Osteoblast (primary cell): ENCODE results near the gene OSBP. TPM values are rescaled to one million over a fixed set of nuclear protein-coding genes. Genes with fewer than 3 reads are reported as not detected.

ENCODE experiments used
- DNase-seq: peaks from one replicate; pipeline ENCODE4 v3.0.0; 2011; ENCODE audit warnings: low spot score, mixed read lengths; ENCODE audit not compliant: insufficient read length; ENCODE audit errors: missing footprints
- H2AFZ ChIP-seq: 2 replicates; pipeline ENCODE4 v1.6.0; 2011; ENCODE audit warnings: mild to moderate bottlenecking, low read length
- H3K27ac ChIP-seq: 2 replicates; pipeline ENCODE4 v1.5.1; 2011; ENCODE audit warnings: mild to moderate bottlenecking, low read depth, low read length, moderate library complexity
- H3K27me3 ChIP-seq: 2 replicates; pipeline ENCODE4 v1.6.0; 2012; ENCODE audit warnings: mild to moderate bottlenecking, control low read depth, inconsistent platforms, low read length, moderate library complexity; ENCODE audit not compliant: insufficient read depth
- H3K36me3 ChIP-seq: 2 replicates; pipeline ENCODE4 v1.5.1; 2011; ENCODE audit warnings: mild to moderate bottlenecking, low read length, control low read depth, moderate library complexity; ENCODE audit not compliant: insufficient read depth
- H3K4me1 ChIP-seq: 2 replicates; pipeline ENCODE4 v1.5.1; 2011; ENCODE audit warnings: mild to moderate bottlenecking, low read length, control low read depth, moderate library complexity; ENCODE audit not compliant: insufficient read depth
- H3K4me2 ChIP-seq: 2 replicates; pipeline ENCODE4 v1.6.0; 2011; ENCODE audit warnings: mild to moderate bottlenecking, low read length; ENCODE audit not compliant: insufficient read depth
- H3K4me3 ChIP-seq: fragments of 200-600 bp; sonication (generic); 3 replicates; pipeline ENCODE4 v1.5.1; 2012; ENCODE audit warnings: mild to moderate bottlenecking, low read length, inconsistent platforms; ENCODE audit not compliant: insufficient read depth
- H3K79me2 ChIP-seq: 2 replicates; pipeline ENCODE4 v1.6.0; 2012; ENCODE audit warnings: mild to moderate bottlenecking, low read length, control low read depth, inconsistent platforms; ENCODE audit not compliant: insufficient read depth
- H3K9me3 ChIP-seq: 2 replicates; pipeline ENCODE4 v1.5.1; 2011; ENCODE audit warnings: low read depth, low read length, control low read depth
- H4K20me1 ChIP-seq: 2 replicates; pipeline ENCODE4 v1.6.0; 2012; ENCODE audit warnings: mild to moderate bottlenecking, low read length, control low read depth; ENCODE audit not compliant: insufficient read depth
- total RNA-seq: library from RNA; depleted of rRNA; stranded (reverse); fragments of >200 nt; gene quantifications from 2 replicates; pipeline ENCODE4 v1.2.3, GENCODE V29; 2012
- TF ChIP-seq, protein P1 (sequence below): IDR thresholded peaks from 2 replicates; pipeline ENCODE4 v1.5.1; 2011; ENCODE audit warnings: mild to moderate bottlenecking, low read depth, low read length, moderate library complexity; ENCODE audit errors: extremely low read depth

The OSBP gene
- total RNA-seq, 1 donor, result 35.1 TPM

DNA sequence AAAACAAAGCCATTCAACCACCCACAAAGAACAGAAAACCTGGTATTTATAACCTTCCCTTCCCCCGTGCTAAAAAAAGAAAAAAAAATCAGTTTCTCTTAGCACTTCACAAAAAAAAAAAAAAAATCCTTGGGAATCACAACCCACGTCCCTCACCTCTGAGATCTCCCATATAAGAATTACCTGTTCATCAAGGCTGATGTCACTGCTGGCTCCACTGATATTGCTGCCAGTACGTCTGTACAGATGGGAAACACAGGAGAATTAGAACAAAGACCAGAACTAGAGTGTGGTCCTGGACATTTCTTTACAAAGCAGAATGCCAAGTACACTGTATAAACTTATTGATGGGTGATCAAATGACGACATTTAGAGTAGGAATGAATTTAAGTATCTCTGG, 14.9 kb downstream of the OSBP start:
- DNase-seq, result no peak
- no peaks in the 10 kb centered on the region for H3K27me3 ChIP-seq
- no peak overlapping the region for H3K4me2 ChIP-seq
- TF ChIP-seq, protein P1, sequence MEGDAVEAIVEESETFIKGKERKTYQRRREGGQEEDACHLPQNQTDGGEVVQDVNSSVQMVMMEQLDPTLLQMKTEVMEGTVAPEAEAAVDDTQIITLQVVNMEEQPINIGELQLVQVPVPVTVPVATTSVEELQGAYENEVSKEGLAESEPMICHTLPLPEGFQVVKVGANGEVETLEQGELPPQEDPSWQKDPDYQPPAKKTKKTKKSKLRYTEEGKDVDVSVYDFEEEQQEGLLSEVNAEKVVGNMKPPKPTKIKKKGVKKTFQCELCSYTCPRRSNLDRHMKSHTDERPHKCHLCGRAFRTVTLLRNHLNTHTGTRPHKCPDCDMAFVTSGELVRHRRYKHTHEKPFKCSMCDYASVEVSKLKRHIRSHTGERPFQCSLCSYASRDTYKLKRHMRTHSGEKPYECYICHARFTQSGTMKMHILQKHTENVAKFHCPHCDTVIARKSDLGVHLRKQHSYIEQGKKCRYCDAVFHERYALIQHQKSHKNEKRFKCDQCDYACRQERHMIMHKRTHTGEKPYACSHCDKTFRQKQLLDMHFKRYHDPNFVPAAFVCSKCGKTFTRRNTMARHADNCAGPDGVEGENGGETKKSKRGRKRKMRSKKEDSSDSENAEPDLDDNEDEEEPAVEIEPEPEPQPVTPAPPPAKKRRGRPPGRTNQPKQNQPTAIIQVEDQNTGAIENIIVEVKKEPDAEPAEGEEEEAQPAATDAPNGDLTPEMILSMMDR, result no peak
- no peak overlapping the region for H3K27ac ChIP-seq
- peaks cover 75% of the 10 kb centered on the region for H3K36me3 ChIP-seq
- H3K4me1 ChIP-seq, result no peaks in the 10 kb centered on the region
- no peak overlapping the region for H3K4me3 ChIP-seq
- peaks cover 14% of the 10 kb centered on the region for H4K20me1 ChIP-seq
- peaks cover 37% of the 10 kb centered on the region for H3K79me2 ChIP-seq
- H2AFZ ChIP-seq, result no peak overlapping the region
- H3K9me3 ChIP-seq, result no peaks in the 10 kb centered on the region

DNA sequence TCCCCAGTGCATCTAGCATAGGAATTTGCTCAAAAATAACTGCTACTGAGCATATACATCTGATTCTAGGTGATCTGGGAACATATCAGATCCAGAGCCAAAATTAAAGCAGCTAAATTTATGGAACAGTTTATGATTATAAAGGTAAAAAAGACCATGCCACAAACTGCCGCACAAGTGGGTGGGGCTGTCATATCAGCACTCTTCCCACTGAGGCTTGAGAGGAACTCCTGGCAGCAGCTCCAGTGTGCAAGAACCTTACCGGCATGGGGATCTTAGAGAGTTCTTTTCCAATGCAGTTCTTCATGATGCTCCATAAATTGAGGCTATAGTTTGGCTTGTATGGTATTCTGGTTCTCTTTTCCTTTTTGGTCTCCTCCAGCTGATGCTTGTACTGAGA, 15.3 kb downstream of the OSBP start:
- Histone ChIP-seq H3K4me2 (no peak overlapping the region), H3K27ac (no peak overlapping the region), H3K27me3 (no peaks in the 10 kb centered on the region), H3K79me2 (peaks cover 33% of the 10 kb centered on the region), H3K9me3 (no peaks in the 10 kb centered on the region), H3K4me3 (no peak overlapping the region), H3K4me1 (no peaks in the 10 kb centered on the region), H2AFZ (no peak overlapping the region), H4K20me1 (peaks cover 12% of the 10 kb centered on the region), H3K36me3 (peaks cover 76% of the 10 kb centered on the region)
- TF ChIP-seq, protein P1, result no peak
- no peak for DNase-seq

DNA sequence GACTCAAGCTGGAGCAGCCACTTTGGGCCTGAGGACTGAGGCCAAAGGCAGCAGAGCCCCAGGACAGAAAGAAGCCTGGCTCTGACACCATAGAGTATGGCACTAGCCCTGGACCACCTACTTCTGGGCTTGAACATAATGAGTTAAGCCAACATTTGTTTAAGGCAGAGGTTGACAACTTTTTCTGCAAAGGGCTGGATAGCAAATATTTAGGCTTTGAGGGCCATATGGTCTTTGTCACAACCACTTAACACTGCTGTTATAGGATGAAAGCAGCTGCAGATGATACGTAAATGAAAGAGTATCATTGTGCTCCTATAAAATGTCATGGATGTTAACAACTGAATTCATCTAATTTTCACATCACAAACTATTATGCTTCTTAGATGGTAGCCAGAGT, 16.6 kb downstream of the OSBP start:
- Histone ChIP-seq H3K27ac (no peak overlapping the region), H3K4me3 (no peak overlapping the region), H3K79me2 (peaks cover 26% of the 10 kb centered on the region), H3K4me2 (no peak overlapping the region), H3K9me3 (no peaks in the 10 kb centered on the region), H2AFZ (no peak overlapping the region), H3K27me3 (no peaks in the 10 kb centered on the region), H3K4me1 (no peaks in the 10 kb centered on the region), H4K20me1 (peaks cover 12% of the 10 kb centered on the region), H3K36me3 (peaks cover 80% of the 10 kb centered on the region)
- no peak for DNase-seq
- TF ChIP-seq, protein P1, result no peak

DNA sequence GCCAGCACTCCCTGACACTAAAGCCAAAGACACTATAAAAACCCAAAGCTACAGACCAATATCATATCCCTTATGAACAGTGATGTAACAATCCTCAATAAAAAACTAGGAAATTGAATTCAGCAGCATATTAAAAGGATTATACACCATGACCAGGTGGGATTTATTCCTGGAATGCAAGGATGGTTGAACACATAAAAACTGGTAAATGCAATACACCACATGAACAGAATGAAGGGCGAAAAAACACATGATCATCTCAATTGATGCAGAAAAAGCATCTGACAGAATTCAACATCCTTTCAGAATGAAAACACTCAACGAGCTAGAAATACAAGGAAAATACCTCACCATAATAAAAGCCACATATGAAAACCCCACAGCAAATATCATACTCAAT, 31.3 kb downstream of the OSBP start:
- Histone ChIP-seq H3K9me3 (no peaks in the 10 kb centered on the region), H3K4me3 (no peak overlapping the region), H3K4me1 (no peaks in the 10 kb centered on the region), H2AFZ (no peak overlapping the region), H4K20me1 (peaks cover 7% of the 10 kb centered on the region), H3K27me3 (no peaks in the 10 kb centered on the region), H3K4me2 (no peak overlapping the region), H3K79me2 (peaks cover 17% of the 10 kb centered on the region), H3K27ac (no peak overlapping the region), H3K36me3 (peaks cover 53% of the 10 kb centered on the region)
- no peak for DNase-seq
- TF ChIP-seq, protein P1, result no peak
